ENCODE results near the gene CHD2. TPM values are rescaled to one million over a fixed set of nuclear protein-coding genes. Genes with fewer than 3 reads are reported as not detected.
"Not testable (repeated sequence)": the region's sequence is repeated elsewhere in the genome, so short reads cannot be mapped to it uniquely, and the experiment has no call there.

Gene CHD2
- total RNA-seq, 1 donor from 2014 or later, result 108 TPM

GRCh38 chr15:93060336-93061248 is 160.5 kb downstream of the CHD2 start:
- FAIRE-seq (no peak), DNase-seq (ENCODE audit: low spot score in 2 of 2) (no peak)

- not testable (repeated sequence) for DNase-seq (ENCODE audit: low spot score in 2 of 2); FAIRE-seq
Observed at GRCh38 chr15:93062628-93063261, 162.6 kb downstream of the CHD2 start.

GRCh38 chr15:93063262-93063671 is 163.1 kb downstream of the CHD2 start:
- FAIRE-seq, result no peak
- no peak for DNase-seq (ENCODE audit: low spot score in 2 of 2)

- FAIRE-seq, result no peak
- no peak for DNase-seq (ENCODE audit: low spot score in 2 of 2)
Observed at GRCh38 chr15:93063796-93064690, 163.9 kb downstream of the CHD2 start.

GRCh38 chr15:93065641-93066045 is 165.5 kb downstream of the CHD2 start:
- no peak for FAIRE-seq
- no peak for DNase-seq (ENCODE audit: low spot score in 2 of 2)

DNA sequence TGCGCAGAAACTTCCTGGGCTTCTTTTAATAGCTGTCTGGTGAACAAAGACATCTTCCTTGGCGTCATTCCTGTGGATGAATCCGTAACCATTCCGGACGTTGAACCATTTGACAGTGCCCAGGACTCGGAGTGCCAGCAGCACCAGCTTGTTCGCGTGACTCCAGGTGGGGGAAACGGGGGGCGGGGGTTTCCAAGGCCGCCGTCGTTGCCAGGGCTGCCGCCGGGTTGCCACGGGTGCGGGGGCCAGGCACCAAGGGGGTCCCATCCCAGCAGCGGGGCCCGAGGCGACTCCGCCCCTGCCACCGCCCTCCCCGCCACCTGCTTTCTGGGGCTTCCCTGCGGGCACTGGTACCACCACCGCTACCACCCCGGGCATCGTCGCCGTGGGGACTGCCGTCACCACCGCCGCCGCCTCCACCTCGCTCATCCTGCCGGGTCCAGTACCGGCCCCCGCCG is 166.1 kb downstream of the CHD2 start:
- FAIRE-seq, result no peak
- DNase-seq (ENCODE audit: low spot score in 2 of 2), result no peak

DNA sequence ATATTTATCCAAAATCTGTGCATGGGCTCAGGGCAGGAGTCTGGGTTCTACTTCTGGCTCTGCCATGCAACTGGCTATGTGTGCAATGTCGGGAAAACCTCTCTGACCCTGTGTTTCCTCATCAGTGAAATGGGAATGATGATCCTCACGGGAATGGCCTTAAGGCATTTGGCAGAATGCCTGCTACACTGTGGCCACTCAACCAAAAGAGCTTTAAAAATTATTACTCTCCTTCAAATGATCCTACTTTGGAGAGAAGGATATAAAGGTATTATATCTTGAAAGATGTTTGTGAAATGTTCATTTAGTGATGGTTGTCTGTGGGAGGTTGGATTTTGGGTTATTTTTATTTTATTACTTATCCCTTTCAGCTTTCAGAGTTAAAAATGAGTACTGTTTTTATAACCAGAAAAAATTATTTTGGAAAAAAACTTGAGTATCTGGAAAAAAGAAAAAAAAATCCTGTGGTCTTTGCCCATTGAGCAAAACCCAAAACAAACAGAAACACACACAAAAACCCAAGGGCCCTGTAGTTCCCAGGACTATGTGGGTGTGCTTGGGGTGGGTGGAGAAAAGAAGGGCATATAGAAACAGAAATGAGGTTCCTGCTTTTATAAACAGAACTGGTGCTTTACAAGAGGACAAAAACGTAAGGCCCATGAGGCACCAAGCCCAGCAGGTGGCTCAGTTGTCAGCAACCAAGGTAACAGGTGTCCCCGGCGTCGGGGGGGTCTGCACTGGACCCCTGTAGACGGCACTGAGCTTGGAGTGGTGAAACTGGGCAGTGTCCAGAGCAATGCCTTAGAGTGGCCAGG is 166.9 kb downstream of the CHD2 start:
- DNase-seq (ENCODE audit: low spot score in 2 of 2) (no peak), FAIRE-seq (no peak)

GRCh38 chr15:93067649-93068085 is 167.5 kb downstream of the CHD2 start:
- DNase-seq (ENCODE audit: low spot score in 2 of 2) (no peak), FAIRE-seq (no peak)

DNA sequence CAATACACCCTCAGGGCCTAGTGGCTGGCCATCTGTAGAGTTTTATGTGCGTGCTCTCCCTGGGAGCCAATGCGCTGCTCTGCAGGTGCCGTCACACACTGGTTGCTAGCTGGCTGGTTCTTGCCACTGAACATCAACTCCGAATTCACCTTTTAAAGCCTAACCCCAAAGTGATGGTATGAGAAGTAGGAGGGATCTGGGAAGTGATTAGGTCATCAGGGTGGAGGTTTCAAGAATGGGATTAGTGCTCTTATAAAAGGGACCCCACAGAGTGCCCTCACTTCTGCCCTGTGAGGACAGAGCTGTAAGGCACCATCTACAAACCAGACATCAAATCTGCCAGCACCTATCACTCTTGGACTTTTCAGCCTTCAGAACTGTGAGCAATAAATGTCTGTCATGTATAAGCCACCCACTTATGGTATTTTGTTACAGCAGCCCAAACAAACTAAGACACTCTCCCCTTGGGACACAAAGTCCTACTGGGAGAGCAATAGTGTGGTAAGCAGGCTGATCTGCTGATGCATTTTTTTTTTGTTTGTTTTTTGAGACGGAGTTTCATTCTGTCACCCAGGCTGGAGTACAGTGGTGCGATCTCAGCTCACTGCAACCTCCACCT is 168.6 kb downstream of the CHD2 start:
- no peak for DNase-seq (ENCODE audit: low spot score in 2 of 2)
- FAIRE-seq, result no peak

DNA sequence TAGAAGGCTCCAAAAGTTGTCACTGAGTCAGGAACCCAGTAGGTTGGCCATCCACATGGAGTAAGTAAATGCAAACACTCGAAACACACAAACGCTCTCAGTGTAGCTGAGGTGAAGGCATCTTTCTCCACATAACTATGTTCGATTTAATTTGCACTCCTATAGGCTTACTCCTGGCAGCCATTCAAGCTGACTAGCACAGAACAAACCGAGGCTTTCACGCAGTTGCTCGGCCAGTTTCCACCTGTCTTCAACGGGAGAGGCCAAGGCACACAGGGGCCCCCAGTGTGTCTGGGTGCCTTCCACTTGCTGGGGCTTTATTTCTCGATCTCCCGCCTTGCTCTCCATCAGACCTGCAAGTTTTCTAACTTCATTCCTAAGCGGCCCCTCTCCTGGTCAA is 170.0 kb downstream of the CHD2 start:
- no peak for FAIRE-seq
- DNase-seq (ENCODE audit: low spot score in 2 of 2), result no peak

DNA sequence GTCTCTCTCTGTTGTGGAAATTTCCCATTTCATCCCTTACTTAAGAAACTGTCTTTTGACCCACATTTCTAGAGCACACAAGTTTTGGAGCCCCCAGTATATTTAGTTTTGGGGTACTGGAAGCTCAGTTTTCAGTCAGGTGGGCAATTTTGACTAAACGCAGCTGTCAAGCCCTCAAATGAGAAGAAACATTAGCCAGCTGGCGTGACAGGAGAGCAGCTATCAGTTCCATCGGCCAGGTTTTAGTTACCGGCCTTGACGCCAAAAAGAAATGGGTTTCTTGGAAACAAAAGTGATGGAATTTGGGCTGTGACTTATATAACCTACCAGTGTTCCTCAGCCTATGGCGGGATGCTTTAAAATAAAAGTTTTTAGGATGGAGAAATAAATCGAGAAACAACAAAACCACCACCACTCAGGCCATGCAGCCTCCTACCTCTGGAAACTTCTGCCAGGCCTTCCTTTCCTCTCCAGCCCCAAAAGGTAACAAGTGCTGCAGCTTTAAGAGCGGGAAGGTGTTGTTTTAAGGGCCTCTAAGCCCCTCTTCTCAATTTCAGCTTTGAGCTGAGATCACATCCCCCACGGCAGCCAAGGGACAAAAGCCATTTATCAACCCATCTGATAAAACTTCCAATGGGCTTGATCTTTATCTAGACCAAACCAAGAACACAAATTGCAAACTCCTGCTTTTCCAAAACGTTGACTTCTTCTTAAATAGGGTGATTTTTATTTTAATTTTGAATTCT is 170.6 kb downstream of the CHD2 start:
- FAIRE-seq (no peak), DNase-seq (ENCODE audit: low spot score in 2 of 2) (no peak)

- FAIRE-seq (no peak), DNase-seq (ENCODE audit: low spot score in 2 of 2) (no peak)
Observed at GRCh38 chr15:93071469-93071936, 171.4 kb downstream of the CHD2 start.

DNA sequence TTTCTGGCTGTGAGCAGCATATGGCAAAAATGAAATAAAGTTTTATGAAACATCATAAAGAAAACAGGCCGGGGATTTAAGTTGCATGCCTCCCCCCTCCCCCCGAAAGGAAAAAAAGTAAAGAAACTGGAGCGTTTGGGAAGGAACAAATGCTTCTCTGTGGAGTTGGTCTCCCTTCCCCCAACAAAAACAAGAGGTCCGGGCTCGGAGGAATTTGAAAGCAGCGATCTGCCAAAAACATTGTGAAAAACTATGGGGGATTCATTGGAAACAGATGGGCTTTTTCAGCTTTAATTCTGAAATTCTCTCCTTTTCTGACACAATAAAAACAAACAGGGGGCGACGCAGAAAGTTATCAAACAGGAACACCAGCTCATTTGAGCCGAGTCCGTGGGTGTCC is 171.9 kb downstream of the CHD2 start:
- FAIRE-seq (no peak), DNase-seq (ENCODE audit: low spot score in 2 of 2) (peak in 1 of 2 donors; percentile 58)

GRCh38 chr15:93072411-93073394 is 172.6 kb downstream of the CHD2 start:
- FAIRE-seq (no peak), DNase-seq (ENCODE audit: low spot score in 2 of 2) (peak; percentile 77 to 80)

DNA sequence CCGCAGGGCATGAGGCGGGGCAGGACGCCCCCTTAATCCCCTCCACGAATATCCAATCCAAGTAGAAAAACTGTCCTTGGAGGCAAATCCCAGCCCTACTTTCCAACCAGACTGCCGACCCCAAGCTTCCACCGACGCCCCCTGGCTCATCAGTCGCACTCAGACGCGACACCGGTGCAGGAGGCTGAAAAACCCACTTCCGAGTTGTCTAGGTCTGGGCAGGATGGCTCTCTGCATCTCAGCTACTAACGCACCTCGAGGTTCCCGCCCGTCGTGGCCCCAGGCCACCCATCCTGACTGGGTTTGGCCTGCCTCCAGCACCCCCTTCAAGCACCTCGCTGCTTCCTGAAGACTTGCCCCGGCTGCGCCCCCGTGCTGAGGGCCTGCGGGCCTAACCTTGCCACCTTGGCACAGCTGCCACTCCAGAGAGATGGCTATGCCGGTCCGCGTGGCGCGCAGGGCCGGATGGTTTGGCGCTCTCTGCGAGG is 173.4 kb downstream of the CHD2 start:
- FAIRE-seq, result no peak
- DNase-seq (ENCODE audit: low spot score in 2 of 2), result no peak

DNA sequence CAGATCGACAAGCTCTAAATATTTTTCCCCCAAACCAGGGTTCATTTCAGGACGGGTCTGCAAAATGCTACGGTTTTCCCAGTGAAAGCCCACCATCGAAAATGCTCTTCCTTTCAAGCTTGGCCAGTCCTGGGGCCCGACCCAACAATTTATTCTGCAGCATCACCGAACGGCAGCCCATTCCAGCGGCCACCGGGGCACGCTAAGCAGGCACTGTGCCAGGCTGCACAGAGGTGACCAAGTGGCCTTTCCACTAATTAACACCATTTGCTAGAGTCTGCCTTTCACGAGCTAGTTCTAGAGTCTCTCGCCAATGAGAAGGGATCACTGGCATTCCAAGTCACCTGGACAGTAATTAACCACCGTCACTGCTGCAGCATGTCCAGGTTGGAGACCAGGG is 174.5 kb downstream of the CHD2 start:
- FAIRE-seq (no peak), DNase-seq (ENCODE audit: low spot score in 2 of 2) (no peak)

DNA sequence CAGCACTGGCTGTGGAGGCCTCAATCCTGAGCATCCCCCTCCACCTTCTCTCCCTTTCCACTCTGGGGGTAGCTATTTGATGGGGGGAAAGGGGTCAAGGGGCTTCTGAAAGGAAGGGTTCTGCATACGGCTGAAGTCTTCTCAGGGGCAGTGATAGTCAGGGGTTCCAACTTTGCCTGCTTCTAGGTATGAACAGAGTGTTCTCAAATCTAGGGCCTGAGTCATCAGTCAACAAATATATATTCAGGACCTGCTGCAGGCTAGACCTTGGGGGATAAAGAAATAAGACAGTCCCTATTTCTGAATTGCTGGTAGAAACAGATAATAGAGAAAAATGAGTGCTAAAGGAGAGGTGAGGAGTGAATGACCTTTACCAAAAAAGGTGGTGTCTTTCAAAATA is 176.1 kb downstream of the CHD2 start:
- FAIRE-seq (no peak), DNase-seq (ENCODE audit: low spot score in 2 of 2) (no peak)

Data from frontal cortex (tissue), 4 donors.